Endothelial cell of umbilical vein (primary cell): ENCODE data around the gene THSD7A.

Experiments used
- EZH2 ChIP-seq: IDR thresholded peaks from 2 replicates; pipeline ENCODE4 v1.6.1; 2012; ENCODE audit warnings: borderline replicate concordance, low read depth, mild to moderate bottlenecking, moderate library complexity, low read length, inconsistent platforms; ENCODE audit not compliant: severe bottlenecking
- FOS ChIP-seq: IDR thresholded peaks from 2 replicates; pipeline ENCODE4 v1.6.1; 2011; ENCODE audit warnings: mild to moderate bottlenecking, low read length, moderate library complexity, borderline replicate concordance; ENCODE audit not compliant: insufficient read depth
- GATA2 ChIP-seq: IDR thresholded peaks from 2 replicates; pipeline ENCODE4 v1.7.0; 2011; ENCODE audit warnings: low read depth, mild to moderate bottlenecking, moderate library complexity, mixed read lengths, low read length; ENCODE audit not compliant: insufficient read length, insufficient read depth
- JUN ChIP-seq: IDR thresholded peaks from 2 replicates; pipeline ENCODE4 v1.6.1; 2011; ENCODE audit warnings: borderline replicate concordance, low read depth; ENCODE audit not compliant: insufficient read length, insufficient read depth
- POLR2A ChIP-seq: IDR thresholded peaks from 2 replicates; pipeline ENCODE4 v1.6.1; 2012; ENCODE audit warnings: low read depth, mild to moderate bottlenecking, control low read depth, low read length
- POLR2AphosphoS5 ChIP-seq: IDR thresholded peaks from 2 replicates; pipeline ENCODE4 v1.6.1; 2012; ENCODE audit warnings: low read depth, mild to moderate bottlenecking, control low read depth, low read length, moderate library complexity; ENCODE audit not compliant: insufficient read depth
- TF ChIP-seq, protein P1 (sequence below), 2 donors: IDR thresholded peaks; 1 replicate in 1 of 2; 2 replicates in 1 of 2; pipeline ENCODE4 v1.5.1; 2011; ENCODE audit warnings: low read length in 2 of 2, mild to moderate bottlenecking in 2 of 2, moderate library complexity in 2 of 2, control low read depth in 1 of 2, inconsistent platforms in 1 of 2, low read depth in 1 of 2; ENCODE audit not compliant: insufficient read depth in 1 of 2; ENCODE audit errors: extremely low read depth in 1 of 2
- TF ChIP-seq, protein P2 (sequence below): IDR thresholded peaks from 2 replicates; pipeline ENCODE4 v1.6.1; 2011; ENCODE audit not compliant: insufficient read depth, insufficient read length

DNA sequence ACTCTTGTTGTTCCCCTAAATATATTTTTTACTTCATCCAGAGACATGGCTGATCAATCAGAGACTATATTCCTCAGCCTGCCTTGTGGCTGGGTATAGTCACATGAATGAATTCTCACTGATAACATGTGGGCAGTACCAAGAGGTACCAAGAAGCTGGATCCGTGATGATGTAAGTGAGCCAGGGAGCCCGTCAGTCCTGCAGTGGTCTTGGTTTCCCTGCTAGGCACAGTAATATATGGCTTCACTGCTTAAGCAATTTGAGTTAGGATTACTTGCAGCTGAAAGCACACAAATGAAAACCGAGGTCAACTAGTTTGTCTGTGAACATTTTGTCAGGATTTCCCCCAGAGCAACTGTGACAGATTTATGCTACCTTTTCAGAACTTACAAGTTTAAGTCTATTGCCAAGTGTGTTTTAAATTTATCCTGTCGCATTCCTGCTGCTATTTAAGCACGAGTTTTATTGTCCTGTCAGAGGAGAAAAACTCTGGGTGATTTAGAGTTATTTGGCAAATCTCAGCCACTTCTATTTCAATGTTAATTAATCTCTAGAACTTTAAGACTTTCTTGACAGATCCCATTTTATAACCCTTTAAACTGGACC, 476.5 kb downstream of the THSD7A start:
- TF ChIP-seq, protein P1, sequence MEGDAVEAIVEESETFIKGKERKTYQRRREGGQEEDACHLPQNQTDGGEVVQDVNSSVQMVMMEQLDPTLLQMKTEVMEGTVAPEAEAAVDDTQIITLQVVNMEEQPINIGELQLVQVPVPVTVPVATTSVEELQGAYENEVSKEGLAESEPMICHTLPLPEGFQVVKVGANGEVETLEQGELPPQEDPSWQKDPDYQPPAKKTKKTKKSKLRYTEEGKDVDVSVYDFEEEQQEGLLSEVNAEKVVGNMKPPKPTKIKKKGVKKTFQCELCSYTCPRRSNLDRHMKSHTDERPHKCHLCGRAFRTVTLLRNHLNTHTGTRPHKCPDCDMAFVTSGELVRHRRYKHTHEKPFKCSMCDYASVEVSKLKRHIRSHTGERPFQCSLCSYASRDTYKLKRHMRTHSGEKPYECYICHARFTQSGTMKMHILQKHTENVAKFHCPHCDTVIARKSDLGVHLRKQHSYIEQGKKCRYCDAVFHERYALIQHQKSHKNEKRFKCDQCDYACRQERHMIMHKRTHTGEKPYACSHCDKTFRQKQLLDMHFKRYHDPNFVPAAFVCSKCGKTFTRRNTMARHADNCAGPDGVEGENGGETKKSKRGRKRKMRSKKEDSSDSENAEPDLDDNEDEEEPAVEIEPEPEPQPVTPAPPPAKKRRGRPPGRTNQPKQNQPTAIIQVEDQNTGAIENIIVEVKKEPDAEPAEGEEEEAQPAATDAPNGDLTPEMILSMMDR (IDR thresholded peaks at IDR 0.05; ENCODE audit: extremely low read depth in 1 of 2, insufficient read depth in 1 of 2, low read depth in 1 of 2, low read length in 2 of 2) = no peak
- no peak for TF ChIP-seq EZH2
- TF ChIP-seq POLR2A = no peak
- TF ChIP-seq FOS = no peak
- TF ChIP-seq JUN = no peak
- no peak for TF ChIP-seq POLR2AphosphoS5
- no peak for TF ChIP-seq GATA2
- TF ChIP-seq, protein P2, sequence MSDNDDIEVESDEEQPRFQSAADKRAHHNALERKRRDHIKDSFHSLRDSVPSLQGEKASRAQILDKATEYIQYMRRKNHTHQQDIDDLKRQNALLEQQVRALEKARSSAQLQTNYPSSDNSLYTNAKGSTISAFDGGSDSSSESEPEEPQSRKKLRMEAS = no peak
